ENCODE results near the gene ASH1L. TPM values are rescaled to one million over a fixed set of nuclear protein-coding genes. Genes with fewer than 3 reads are reported as not detected.

The ASH1L gene, protein sequence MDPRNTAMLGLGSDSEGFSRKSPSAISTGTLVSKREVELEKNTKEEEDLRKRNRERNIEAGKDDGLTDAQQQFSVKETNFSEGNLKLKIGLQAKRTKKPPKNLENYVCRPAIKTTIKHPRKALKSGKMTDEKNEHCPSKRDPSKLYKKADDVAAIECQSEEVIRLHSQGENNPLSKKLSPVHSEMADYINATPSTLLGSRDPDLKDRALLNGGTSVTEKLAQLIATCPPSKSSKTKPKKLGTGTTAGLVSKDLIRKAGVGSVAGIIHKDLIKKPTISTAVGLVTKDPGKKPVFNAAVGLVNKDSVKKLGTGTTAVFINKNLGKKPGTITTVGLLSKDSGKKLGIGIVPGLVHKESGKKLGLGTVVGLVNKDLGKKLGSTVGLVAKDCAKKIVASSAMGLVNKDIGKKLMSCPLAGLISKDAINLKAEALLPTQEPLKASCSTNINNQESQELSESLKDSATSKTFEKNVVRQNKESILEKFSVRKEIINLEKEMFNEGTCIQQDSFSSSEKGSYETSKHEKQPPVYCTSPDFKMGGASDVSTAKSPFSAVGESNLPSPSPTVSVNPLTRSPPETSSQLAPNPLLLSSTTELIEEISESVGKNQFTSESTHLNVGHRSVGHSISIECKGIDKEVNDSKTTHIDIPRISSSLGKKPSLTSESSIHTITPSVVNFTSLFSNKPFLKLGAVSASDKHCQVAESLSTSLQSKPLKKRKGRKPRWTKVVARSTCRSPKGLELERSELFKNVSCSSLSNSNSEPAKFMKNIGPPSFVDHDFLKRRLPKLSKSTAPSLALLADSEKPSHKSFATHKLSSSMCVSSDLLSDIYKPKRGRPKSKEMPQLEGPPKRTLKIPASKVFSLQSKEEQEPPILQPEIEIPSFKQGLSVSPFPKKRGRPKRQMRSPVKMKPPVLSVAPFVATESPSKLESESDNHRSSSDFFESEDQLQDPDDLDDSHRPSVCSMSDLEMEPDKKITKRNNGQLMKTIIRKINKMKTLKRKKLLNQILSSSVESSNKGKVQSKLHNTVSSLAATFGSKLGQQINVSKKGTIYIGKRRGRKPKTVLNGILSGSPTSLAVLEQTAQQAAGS (N-terminal part only)
- 12.3 and 16.3 TPM in 2 replicates for polyA plus RNA-seq

DNA sequence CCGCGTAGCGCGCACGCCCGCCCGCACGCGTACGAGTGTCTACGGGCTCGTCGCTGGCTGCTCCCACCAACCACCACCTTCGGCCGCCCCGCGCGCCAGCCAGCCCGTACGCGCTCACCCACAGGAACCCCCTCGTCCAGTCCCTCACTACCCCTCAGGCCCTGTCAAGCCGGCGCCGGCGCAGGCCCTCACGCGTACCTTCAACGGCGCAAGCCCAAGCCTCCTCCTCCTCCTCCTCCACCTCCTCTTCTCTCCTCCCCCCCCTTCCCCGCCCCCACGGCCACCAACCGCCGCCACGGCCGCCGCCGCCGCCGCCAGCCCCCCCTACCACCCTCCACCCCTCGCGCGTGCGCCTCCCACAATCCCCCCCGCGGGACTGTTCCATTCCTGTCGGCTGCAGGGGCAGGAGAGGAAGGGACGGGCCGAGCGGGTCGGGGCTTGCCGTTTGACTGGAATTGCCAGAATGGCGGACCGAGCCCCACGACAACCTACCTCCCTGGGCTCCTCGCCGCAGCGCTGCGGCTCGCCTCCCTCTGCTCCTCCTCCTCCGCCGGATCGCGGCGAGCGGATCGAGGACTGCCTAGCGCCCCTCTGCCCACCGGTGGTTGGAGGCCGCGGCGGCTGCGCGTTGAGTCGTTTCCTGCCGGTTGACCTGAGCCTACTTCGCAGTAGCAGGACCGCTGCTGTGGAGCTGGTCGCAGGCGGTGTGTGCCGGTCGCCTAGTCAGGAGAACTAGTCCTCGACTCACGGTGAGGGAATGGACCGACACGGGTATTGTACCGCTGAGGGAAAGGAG is at the start of gene ASH1L:
ASH1L (minus strand) TSS at position 223 of the 796 bp plus-strand sequence. CDS start 41,284 bp downstream, outside the sequence.

DNA sequence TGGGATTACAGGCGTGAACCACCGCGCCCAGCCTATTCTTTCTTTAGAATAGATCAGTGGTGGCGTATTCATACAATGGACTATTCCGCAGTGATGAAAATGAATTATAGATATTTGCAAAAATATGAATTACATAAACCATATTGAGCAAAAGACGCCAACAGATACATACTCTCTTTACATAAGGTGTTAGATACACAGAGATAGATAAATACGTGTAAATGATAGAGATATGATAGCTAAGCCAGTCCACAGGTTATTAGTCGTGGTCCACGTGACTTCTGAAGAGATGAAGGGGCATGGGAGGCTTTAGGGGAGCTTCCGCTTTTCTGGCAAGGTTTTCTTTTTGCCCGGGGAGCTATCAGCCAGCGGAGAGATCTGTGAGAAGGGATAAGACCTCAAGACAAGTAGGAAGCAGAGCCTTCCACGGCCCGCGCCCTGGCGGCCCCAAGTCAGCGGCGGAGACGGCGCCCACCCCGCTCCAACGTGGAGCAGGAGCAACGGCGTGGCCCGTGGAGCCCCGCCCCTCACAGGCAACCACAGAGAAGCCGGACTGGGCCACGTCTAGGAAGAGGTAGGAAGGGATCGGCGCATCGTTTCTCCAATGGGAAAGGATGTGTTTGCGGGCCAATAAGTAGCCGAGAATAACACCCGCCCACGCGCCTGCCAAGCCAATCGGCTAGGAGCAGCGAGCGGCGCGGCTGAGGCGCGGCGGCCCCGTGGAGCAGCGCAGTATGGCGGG is 47.1 kb upstream of the ASH1L start, which contains the start of gene MSTO1:
MSTO1 (plus strand) TSS at position 704 of the 742 bp plus-strand sequence; CDS start at position 735, 31 bp downstream.

DNA sequence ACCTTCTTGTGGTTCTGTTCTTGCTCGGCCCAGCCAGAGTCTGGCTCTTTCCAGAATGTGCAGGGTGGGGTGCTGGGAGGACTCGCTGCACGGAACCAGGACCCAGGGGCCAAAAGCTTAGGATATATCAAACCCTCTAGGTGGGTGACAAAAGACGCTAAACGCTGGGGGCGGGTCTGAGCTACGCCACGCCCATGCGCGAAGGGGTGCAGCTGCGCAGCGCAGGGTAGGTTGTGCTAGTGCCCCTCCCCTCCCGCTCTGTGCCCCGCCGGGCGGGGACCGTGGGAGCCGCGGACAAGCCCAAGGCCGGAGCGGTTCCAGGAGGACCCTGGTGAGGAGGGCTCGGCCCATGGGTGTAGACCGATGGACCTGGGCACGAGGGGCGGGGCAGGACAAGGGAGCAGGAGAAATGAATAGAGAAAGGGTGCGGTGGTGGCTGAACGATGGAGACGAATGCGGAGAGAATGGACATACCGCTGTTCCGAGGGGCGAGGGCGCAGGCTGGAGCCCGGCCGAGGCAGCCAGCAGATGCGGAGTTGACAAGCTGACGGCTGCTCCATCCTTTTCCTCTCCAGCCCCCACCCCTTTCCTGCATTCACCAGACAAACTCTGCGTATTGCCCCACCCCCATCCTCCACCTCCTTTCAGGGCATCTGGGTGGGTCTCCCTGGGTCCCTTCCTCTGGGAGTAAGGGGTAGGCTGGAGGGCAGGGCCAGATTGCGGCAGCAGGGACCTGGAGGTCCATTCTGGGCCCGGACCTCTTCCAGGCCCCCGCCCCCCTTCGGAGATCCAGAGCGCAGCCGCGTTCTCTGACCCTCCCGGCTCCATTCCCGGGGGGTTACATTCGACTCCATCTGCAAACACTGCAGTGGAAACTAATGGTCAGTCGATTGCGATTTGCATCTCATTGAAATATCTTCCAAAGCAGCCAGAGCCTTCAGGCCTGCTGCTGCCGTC is 241.7 kb downstream of the ASH1L start, which contains the start of gene RUSC1:
RUSC1 (plus strand) TSS at position 234 of the 957 bp plus-strand sequence. CDS start 880 bp downstream, outside the sequence.

DNA sequence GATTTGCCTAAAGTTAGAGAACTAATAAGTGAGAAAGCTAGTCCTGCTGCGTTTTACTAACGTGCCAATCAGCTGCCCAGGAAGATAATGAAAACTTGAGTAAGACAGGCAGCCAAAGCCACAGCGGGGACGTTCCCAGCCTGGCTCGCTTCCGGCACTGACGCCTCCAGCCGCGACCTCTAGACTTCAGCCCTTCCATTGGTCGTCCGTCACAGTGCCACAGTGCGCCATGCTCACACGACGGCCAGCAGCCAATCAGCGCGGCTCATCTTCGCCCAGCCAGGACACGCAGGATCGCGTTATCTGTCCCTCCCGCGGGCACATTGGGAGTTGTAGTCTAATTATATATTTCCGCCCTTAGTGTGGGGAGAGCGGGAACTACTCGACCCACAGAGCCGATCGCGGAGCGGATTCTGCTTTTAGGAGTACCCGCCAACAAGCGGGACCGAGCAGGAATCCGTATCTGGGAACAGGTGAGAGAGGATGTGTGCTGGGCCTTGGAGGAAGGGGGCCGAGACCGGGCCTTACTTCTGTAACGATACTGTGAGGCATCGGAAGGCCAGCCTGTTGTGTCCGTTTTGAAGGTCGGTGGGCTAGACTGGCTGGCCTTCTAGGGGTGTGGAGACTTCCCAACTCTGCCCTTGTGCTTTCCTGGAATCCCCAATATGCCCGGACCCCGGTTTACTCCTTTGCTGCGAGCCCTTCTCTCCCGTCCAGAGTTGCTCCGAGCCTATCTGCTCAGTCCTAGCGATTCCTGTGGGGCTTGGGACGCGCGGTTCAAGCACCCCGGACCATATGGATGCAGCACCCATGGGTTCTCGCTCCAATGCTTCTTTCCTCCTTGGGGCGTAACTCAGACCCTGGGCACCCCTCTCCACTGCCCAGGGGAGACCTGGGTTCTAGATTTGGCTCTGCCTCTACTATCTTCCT is 253.8 kb downstream of the ASH1L start, which contains the start of gene FDPS:
FDPS (plus strand) TSS at position 374 of the 930 bp plus-strand sequence. CDS start 924 bp downstream, outside the sequence.

DNA sequence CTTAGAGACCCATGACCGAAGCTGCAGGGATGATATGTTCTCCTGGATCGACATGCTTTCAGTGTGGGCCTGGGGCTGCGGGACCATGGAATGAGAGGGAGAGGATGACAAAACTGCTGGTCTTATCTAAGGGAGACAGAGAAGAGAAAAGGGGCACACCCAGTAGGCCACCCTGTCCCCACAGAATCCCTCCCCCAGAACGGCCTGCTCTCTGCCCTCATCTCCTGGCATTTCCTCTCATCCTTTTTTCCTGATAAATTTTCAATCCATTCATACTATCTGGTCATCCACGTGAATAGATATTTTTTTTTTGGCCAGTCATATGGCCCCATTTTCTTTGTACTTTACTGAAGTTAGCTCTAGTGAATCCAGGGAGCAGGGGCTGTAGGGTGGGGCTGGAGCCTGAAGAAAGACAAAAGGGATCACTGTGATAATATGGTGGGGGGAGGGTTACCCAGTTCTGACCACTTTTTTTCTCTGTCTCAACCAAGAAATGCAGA is 261.2 kb downstream of the ASH1L start, which contains the start of gene PKLR:
PKLR (minus strand) TSS at position 97 of the 500 bp plus-strand sequence; CDS start at position 54, 43 bp downstream.

Other genes starting within 250 kb of the ASH1L start
- 69.1 and 80.0 TPM in 2 replicates for gene RUSC1, start 241.9 kb downstream of the ASH1L start, polyA plus RNA-seq
- gene MSTO1, start 47.4 kb upstream of the ASH1L start, polyA plus RNA-seq, result 7.9 and 17.3 TPM in 2 replicates
- 16.3 and 25.6 TPM in 2 replicates for gene YY1AP1, start 126.0 kb upstream of the ASH1L start, polyA plus RNA-seq
- gene DAP3, start 126.3 kb upstream of the ASH1L start, polyA plus RNA-seq, result 97.6 and 139 TPM in 2 replicates

Measured in Purkinje cell (primary cell).